Stimulated activated CD8-positive, alpha-beta memory T cell treated with anti-CD3 and anti-CD28 coated beads, Interleukin-2, amount 100 ng/mL, for 48 hours (primary cell): ENCODE data around the gene DNAH7.
"Not testable (repeated sequence)": the region's sequence is repeated elsewhere in the genome, so short reads cannot be mapped to it uniquely, and the experiment has no call there.

Source experiments
- DNase-seq, 2 donors: peaks; one replicate each; pipeline ENCODE4 v3.0.0-alpha.2; 2020; ENCODE audit warnings: low read depth in 2 of 2

The DNAH7 gene

DNA sequence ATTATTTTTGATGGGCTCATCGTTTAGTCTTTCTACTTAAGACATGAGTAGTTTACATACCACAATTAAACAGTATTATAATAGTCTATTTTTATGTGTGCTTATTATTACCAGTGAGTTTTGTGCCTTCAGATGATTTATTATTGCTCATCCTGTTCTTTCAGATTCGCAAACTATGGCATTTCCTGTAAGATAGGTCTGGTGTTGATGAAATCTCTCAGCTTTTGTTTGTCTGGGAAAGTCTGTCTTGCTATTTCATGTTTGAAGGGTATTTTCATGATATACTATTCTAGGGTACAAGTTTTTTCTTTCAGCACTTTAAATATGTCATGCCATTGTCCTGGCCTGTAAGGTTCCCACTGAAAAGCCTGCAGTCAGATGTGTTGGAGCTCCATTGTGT, 101.3 kb downstream of the DNAH7 start:
- DNase-seq: no peak

DNA sequence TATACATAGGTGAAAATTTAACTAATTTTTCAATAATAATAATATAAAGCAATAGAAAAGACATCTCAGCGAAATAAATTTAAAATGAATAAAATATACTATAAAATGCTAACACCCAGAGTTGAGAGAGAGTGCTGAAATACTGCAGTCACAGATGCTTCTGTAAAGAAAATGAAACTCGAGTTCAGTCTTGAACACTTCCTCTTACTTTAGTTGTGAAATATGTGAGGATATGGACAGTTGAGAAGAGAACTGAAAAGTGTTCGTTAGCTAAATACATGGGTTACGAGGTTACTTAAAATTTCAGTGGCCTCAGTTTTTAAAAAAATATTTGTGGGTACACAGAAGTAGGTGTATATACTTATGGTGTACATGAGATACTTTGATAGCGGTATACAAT, 106.8 kb downstream of the DNAH7 start:
- no peak for DNase-seq

- DNase-seq: no peak
Observed at GRCh38 chr2:195959341-195959740, 109.3 kb downstream of the DNAH7 start.

GRCh38 chr2:195956725-195957124, 111.9 kb downstream of the DNAH7 start:
- DNase-seq: no peak

- no peak for DNase-seq
Observed at GRCh38 chr2:195945056-195945455, 123.6 kb downstream of the DNAH7 start.

DNA sequence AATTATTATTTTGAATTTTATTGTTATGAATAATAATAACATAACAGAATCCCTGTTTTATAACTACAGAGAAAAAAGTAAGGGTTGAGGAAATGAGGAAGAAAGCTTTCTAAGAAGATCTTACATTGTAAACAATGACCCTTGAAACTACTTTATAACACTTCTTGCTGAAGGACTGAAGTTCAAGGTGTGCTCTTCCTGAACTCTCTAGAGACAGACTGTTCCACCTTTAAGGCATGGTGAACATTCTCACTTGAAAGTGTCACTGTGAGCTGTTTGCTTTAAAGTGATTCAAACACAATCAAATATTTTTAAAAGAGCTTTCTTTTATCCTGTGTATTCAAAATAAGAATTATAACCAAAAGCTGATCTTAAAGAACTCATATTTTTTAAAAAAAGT, 131.5 kb downstream of the DNAH7 start:
- no peak for DNase-seq

DNA sequence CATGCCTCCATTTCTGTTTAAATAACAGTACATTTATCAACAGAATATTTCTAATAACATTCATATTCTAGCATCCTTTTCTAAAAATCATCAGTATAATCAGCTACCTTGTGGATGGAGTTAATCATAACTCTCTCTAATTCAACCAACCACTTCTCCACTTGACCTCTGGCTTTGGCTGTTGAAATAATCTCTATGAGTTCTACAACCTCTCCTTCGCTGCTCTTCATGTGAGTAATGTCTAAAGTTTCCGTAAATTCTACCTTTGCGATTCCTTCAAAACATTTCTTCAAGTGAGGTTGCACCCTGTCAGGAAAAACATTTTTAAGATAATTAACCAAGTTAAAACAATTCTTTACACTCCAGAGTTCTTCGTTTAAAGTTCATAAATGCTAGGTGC, 134.2 kb downstream of the DNAH7 start:
- DNase-seq: no peak

DNA sequence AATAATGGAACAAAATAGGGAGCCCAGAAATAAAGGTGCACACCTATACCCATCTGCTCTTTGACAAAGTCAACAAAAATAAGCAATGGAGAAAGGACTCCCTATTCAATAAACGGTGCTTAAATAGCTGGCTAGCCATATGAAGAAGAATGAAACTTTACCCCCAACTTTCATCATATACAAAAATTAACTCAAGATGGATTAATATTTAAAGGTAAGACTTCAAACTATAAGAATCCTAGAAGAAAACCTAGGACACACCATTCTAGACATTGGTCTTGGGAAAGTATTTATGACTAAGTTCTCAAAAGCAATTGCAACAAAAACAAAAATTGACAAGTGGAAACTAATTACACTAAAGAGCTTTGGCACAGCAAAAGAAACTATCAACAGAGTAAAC, 139.1 kb downstream of the DNAH7 start:
- no peak for DNase-seq

GRCh38 chr2:195925120-195925519, 143.5 kb downstream of the DNAH7 start:
- DNase-seq: no peak

DNA sequence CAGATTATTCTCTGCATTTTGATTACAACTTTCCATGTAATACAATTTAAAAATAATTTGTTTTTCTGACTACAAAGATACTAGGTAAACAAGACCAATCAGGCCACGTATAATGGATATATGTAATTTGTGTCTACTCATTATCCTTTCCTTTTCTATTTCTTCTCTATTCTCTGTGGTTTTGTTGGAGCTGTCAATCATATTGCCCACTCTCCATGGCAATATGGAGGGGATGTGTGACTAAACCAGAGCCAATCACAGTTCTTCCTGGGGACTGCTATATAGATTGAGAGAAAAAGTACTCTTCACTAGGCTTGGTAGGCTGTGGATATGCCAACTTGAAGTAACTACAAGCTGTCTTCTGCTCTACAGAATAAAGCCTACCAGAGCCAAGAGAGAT, 144.7 kb downstream of the DNAH7 start:
- DNase-seq: no peak

- not testable (repeated sequence) for DNase-seq
Observed at GRCh38 chr2:195917021-195917600, 151.5 kb downstream of the DNAH7 start.

DNA sequence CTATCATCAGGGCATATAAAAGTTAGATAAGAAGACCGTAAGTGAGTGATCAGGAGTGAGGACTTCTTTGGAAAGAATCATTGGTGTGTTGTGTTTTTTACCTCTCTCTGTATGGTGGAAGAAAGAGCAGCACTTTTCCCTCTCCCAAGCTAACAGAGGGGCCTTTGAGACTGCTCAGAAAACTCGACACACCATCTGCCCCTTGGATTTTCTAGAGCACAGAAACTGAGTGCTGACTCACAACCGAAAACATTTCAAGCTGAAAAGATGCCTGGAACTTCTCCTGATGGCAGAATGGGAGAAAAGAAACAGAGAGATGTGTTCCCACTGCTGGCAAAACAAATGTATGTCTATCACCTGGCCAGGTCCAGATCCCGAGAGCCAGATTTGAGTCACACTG, 156.6 kb downstream of the DNAH7 start:
- DNase-seq: no peak

DNA sequence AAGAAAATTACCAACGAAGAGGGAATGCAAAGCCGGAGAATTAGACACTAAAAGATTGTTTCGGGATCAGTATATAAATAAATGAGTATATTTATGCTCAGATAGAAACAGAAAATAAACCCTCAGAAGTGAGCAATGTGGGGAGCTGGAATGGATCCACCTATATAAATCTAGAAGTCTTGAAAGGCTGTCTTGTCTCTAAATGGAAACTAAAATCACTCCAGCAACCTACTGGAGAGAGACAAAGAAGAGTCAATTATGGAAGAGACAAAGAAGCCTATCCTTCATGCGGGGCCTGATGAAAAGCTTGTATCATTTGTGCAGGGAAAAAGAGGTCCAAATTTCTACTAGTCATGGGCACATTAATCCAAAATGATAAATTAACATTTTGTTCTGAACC, 158.1 kb downstream of the DNAH7 start:
- DNase-seq: no peak

- no peak for DNase-seq
Observed at GRCh38 chr2:195909926-195910325, 158.7 kb downstream of the DNAH7 start.

- no peak for DNase-seq
Observed at GRCh38 chr2:195907474-195907873, 161.2 kb downstream of the DNAH7 start.

GRCh38 chr2:195903956-195904355, 164.7 kb downstream of the DNAH7 start:
- DNase-seq: no peak

GRCh38 chr2:195902857-195903256, 165.8 kb downstream of the DNAH7 start:
- no peak for DNase-seq

- no peak for DNase-seq
Observed at GRCh38 chr2:195899226-195899625, 169.4 kb downstream of the DNAH7 start.

- no peak for DNase-seq
Observed at GRCh38 chr2:195898505-195899191, 170.0 kb downstream of the DNAH7 start.

DNA sequence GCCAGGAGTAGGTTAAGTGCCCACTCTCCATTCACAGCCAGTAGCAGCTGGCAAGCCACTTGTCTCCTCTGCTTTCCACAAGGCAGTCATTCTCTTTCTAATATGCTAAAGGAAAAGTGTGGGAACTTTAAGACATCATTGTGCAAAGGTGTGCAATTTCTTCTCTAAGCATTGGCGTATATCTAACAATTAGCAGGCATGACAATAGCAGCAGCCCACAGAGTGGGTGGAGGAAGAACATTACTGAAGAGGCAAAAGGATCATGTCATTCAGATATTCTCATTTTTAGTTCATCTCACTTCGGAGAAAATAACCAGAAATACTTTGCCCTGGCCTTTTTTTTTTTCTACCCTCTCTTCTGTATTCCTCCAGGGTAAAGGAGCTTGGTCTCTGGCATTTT, 177.6 kb downstream of the DNAH7 start:
- no peak for DNase-seq

DNA sequence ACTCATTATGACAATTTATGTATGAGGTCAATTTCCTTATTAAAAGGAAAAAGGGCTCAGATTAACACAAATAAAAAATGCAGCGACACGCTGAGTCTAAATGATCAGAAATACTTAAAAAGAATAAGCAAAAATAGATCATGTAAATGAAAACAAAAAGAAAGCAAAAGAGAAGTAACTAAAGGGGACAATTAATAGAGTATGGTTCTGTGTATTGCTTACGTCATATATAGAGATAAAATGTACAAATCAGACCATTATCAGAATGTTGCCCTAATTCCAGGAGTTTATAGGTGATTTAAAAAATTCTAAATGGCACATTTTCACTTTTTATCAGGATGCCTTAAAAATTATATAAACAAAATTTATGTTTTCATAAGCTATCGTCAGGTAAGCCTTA, 189.5 kb downstream of the DNAH7 start:
- no peak for DNase-seq

GRCh38 chr2:195871326-195871725, 197.3 kb downstream of the DNAH7 start:
- DNase-seq: no peak

DNA sequence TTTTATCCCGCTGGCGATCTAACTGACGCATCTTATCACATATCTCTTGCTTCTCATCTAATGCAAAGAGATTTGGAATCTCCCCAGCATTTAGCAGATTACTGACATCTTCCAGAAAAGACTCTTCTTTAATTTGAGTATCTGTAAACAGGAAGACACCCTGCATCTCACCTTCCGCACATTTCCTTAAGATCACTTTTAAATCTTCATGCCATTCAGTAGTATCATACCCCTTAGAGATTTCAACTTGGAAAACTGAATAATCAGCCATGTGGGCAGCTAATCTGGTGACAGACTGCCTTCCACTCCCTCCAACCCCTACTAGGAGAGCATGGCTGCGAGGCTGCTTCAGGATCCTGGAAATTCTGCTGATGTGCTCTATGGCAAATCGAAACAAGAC, 204.3 kb downstream of the DNAH7 start:
- no peak for DNase-seq

DNA sequence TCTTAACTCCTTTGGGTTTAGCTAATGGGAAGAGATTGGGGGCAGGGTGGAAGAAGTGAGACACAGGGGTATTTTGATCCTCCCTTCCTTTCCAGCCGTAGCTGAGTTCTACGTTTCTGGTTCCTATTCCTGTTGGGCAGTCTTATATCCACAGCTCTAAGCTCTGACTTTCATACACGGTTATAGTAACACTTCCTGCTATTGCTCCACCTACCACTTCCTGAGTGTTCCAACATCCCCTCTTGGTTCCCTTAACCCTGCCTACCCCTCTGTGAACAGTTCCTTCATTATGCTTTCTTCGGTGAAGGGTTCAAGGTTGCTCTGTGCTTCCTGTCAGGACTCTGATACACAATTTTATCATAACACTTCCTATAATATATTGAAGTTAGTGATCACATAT, 205.1 kb downstream of the DNAH7 start:
- no peak for DNase-seq
